Mesenteric fat pad (tissue), 1 donor: ENCODE results near the gene CSTB. TPM values are rescaled to one million over a fixed set of nuclear protein-coding genes. Genes with fewer than 3 reads are reported as not detected.

ENCODE experiments used
- DNase-seq: peaks from one replicate; pipeline ENCODE4 v3.0.0-alpha.2; 2020; ENCODE audit warnings: low spot score
- total RNA-seq: library from RNA; stranded (reverse); fragmentation: NEBNext Ultra II Directional; extraction: Animal tissue kit (Norgen Biotek cat#: 25700); gene quantifications from one replicate; pipeline ENCODE4 v1.2.1, GENCODE V29; 2021
- donor health status: DM: yes; HTN: yes; CAD: no.

The CSTB gene
- total RNA-seq, 1 donor from 2014 or later = 84.9 TPM

- DNase-seq = no peak
These were observed 42.5 kb downstream of the CSTB start for GRCh38 chr21:43733529-43734071.

DNA sequence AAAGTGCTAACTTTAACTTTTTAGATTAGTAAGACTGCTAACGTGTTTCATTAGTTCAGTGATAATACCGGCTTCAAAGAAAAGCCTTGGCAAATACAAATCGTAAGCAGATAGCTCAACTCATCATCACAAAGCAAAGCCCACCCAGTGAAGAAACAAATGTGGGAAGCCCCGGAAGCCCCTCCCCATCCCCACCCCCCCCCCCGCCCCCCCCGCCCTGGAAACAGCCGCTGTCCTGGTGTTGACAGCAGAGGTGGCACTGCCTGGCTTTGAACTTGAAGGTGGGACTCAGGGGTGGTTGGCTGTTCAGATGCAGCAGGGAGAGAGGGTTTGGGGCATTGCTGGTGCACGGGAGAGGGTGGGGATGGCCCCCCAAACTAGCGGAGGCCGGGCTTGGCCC, 43.0 kb downstream of the CSTB start:
- DNase-seq = no peak

DNA sequence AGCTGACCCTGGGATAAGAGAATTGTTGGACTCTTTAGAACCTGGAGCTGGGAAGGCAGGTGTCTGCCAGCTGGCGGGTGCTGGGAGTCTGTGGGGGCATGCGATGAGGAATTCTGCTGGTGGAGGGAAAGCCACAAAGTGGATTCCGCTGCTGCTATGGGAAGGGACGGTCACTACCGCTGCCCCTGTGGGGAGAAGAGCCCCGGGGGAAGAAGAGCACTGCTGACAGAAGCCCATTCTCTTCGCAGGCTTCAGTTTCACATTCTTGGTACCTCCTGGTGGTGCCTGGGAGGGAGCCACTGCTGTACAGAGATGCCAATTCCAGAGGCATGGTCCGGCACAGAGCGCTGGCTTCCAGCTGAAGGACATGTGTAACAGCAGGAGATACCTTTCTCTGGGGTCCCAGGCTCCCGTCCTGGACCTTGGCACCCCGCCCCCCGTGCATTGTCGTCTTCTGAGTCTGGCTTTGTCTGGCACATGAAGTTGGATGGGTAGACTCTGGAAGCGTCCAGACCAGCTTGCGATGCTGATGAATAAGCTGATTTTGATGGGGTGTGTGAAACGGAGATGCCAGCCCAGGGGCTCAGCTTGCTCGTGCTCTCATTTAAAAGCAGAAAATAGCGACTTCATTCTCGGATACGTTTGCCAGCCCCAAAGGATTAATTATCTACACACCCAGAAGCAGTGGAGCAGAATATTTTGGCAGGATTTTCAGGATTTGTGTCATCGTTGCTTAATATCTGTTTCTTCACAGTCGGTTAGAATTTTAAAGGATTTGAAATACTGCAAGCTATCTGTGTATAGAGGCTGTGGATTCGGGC, 44.0 kb downstream of the CSTB start:
- DNase-seq = no peak

GRCh38 chr21:43731476-43731875, 44.6 kb downstream of the CSTB start:
- no peak for DNase-seq

- peak; percentile 96 for DNase-seq
These were observed 47.4 kb downstream of the CSTB start for GRCh38 chr21:43728467-43729390.

DNA sequence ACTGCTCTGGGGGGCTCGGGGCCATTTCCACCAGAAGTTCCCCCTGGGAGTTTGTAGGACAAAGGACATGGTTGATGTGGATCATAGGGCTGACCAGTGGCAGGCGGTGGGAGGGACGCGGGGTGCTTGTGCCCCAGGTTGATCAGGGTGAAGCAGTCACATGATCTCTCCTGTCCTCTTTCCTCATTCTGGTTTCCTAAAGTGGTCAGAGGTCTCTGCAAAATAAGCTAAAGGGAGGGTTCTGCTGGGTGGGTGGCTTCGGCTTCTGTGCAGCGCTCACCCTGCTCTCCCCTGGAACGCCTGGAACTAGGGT, 48.0 kb downstream of the CSTB start:
- DNase-seq = no peak

DNA sequence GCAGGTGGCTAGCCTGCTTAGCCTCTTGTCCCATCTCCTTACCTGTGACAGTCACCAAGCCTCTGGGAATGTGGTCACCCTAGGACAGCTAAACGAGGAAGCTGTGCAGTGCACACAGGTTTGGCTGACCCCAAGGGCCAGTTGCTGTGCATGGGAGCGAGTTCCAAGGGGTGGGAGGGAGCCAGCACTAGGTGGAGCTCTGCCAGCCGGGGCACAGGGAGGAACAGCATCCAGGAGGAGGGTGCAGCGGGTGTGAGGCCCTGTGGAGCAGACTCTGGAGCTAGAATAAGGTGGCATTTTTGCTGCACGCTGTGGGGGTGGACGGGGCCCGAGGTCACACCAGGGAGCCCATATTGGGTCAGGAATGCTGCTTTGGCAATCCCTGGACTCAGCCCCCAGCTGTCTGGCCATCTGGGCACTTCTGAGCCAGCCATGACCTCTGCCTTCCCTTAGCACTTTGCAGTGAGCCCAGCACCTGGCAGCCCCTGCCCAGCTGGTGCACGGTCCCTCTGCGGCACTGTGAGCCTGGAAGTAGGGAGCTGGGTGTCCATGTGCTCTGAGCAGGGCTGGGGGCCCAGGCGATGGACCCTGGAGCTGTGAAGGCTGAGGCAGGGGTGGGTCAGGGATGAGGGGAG, 48.5 kb downstream of the CSTB start:
- no peak for DNase-seq

- DNase-seq = no peak
These were observed 49.2 kb downstream of the CSTB start for GRCh38 chr21:43726686-43727518.

Other genes with a start within 250 kb of the CSTB start
- gene HSF2BP, start 116.8 kb downstream of the CSTB start, total RNA-seq = 0.26 TPM
- 24.3 TPM for gene RRP1B, start 116.7 kb downstream of the CSTB start, total RNA-seq
- gene PDXK, start 57.2 kb downstream of the CSTB start, total RNA-seq = 261 TPM
- 29.8 TPM for gene RRP1, start 13.3 kb upstream of the CSTB start, total RNA-seq
- gene AGPAT3, start 88.9 kb upstream of the CSTB start, total RNA-seq = 79.2 TPM
- gene TRAPPC10, start 236.0 kb upstream of the CSTB start, total RNA-seq = 44.4 TPM